HG02610 (cell line): ENCODE results near the gene ADAMTSL1.

Experiments
- ATAC-seq: cut with Tn5 transposase; IDR thresholded peaks from one replicate; pipeline ENCODE4 v1.9.1; 2021; ENCODE audit warnings: mild to moderate bottlenecking, moderate library complexity; ENCODE audit not compliant: unreplicated experiment

ADAMTSL1 gene

GRCh38 chr9:18692268-18692667 lies 218.3 kb downstream of the ADAMTSL1 start:
- ATAC-seq: no peak

GRCh38 chr9:18692962-18693361 lies 219.0 kb downstream of the ADAMTSL1 start:
- no peak for ATAC-seq

- ATAC-seq: no peak
Observed at GRCh38 chr9:18694959-18695668, 221.2 kb downstream of the ADAMTSL1 start.

GRCh38 chr9:18698992-18699391 lies 225.0 kb downstream of the ADAMTSL1 start:
- ATAC-seq: no peak

GRCh38 chr9:18699764-18700163 lies 225.8 kb downstream of the ADAMTSL1 start:
- ATAC-seq: no peak

GRCh38 chr9:18700714-18701113 lies 226.8 kb downstream of the ADAMTSL1 start:
- no peak for ATAC-seq

- ATAC-seq: no peak
Observed at GRCh38 chr9:18703151-18703900, 229.4 kb downstream of the ADAMTSL1 start.

GRCh38 chr9:18703901-18704379 lies 230.0 kb downstream of the ADAMTSL1 start:
- no peak for ATAC-seq

GRCh38 chr9:18705796-18706392 lies 231.9 kb downstream of the ADAMTSL1 start:
- ATAC-seq: no peak

GRCh38 chr9:18706648-18707047 lies 232.7 kb downstream of the ADAMTSL1 start:
- no peak for ATAC-seq

- no peak for ATAC-seq
Observed at GRCh38 chr9:18707061-18707461, 233.1 kb downstream of the ADAMTSL1 start.

GRCh38 chr9:18707489-18708205 lies 233.7 kb downstream of the ADAMTSL1 start:
- no peak for ATAC-seq

- ATAC-seq: no peak
Observed at GRCh38 chr9:18708429-18708828, 234.5 kb downstream of the ADAMTSL1 start.

- ATAC-seq: no peak
Observed at GRCh38 chr9:18710065-18710464, 236.1 kb downstream of the ADAMTSL1 start.

GRCh38 chr9:18717759-18718158 lies 243.8 kb downstream of the ADAMTSL1 start:
- ATAC-seq: no peak

GRCh38 chr9:18718393-18718792 lies 244.4 kb downstream of the ADAMTSL1 start:
- no peak for ATAC-seq

- ATAC-seq: no peak
Observed at GRCh38 chr9:18718932-18719331, 245.0 kb downstream of the ADAMTSL1 start.

- no peak for ATAC-seq
Observed at GRCh38 chr9:18720691-18721090, 246.7 kb downstream of the ADAMTSL1 start.

GRCh38 chr9:18721267-18721994 lies 247.5 kb downstream of the ADAMTSL1 start:
- ATAC-seq: no peak

- no peak for ATAC-seq
Observed at GRCh38 chr9:18721995-18722310, 248.0 kb downstream of the ADAMTSL1 start.

- no peak for ATAC-seq
Observed at GRCh38 chr9:18722882-18723281, 248.9 kb downstream of the ADAMTSL1 start.
